ENCODE measurements around the gene TOMM7.
"Not testable (repeated sequence)": the region's sequence is repeated elsewhere in the genome, so short reads cannot be mapped to it uniquely, and the experiment has no call there.

The TOMM7 gene

GRCh38 chr7:22814261-22815208, 8.1 kb downstream of the TOMM7 start:
- no peak for DNase-seq

- no peak for DNase-seq
Observed at GRCh38 chr7:22812353-22812752, 10.3 kb downstream of the TOMM7 start.

- DNase-seq = no peak
Observed at GRCh38 chr7:22811746-22812280, 10.8 kb downstream of the TOMM7 start.

GRCh38 chr7:22810843-22811242, 11.8 kb downstream of the TOMM7 start:
- DNase-seq = no peak

- no peak for DNase-seq
Observed at GRCh38 chr7:22809902-22810642, 12.6 kb downstream of the TOMM7 start.

GRCh38 chr7:22808140-22808539, 14.5 kb downstream of the TOMM7 start:
- no peak for DNase-seq

GRCh38 chr7:22806752-22807151, 15.9 kb downstream of the TOMM7 start:
- DNase-seq = no peak

- no peak for DNase-seq
Observed at GRCh38 chr7:22805227-22805626, 17.4 kb downstream of the TOMM7 start.

- DNase-seq = not testable (repeated sequence)
Observed at GRCh38 chr7:22802831-22803230, 19.8 kb downstream of the TOMM7 start.

GRCh38 chr7:22802426-22802825, 20.2 kb downstream of the TOMM7 start:
- DNase-seq = no peak

- no peak for DNase-seq
Observed at GRCh38 chr7:22801912-22802311, 20.7 kb downstream of the TOMM7 start.

- DNase-seq = no peak
Observed at GRCh38 chr7:22799633-22800032, 23.0 kb downstream of the TOMM7 start.

GRCh38 chr7:22793593-22794462, 28.8 kb downstream of the TOMM7 start:
- no peak for DNase-seq

GRCh38 chr7:22791204-22792158, 31.2 kb downstream of the TOMM7 start:
- no peak for DNase-seq

GRCh38 chr7:22790640-22791039, 32.0 kb downstream of the TOMM7 start:
- DNase-seq = not testable (repeated sequence)

- no peak for DNase-seq
Observed at GRCh38 chr7:22787951-22788350, 34.7 kb downstream of the TOMM7 start.

GRCh38 chr7:22786290-22786932, 36.2 kb downstream of the TOMM7 start:
- peak; percentile 65 for DNase-seq

GRCh38 chr7:22784346-22784745, 38.3 kb downstream of the TOMM7 start:
- no peak for DNase-seq

- no peak for DNase-seq
Observed at GRCh38 chr7:22783421-22783820, 39.2 kb downstream of the TOMM7 start.

GRCh38 chr7:22782616-22783232, 39.9 kb downstream of the TOMM7 start:
- DNase-seq = no peak
